Astrocyte of the cerebellum (primary cell): ENCODE results near the gene SORCS2.

Experiments
- DNase-seq: peaks from one replicate; pipeline ENCODE4 v3.0.0-alpha.2; 2011; ENCODE audit warnings: low read depth
- H3K4me3 ChIP-seq: 2 replicates; pipeline ENCODE4 v1.5.1; 2011; ENCODE audit warnings: mild to moderate bottlenecking, low read depth, low read length, moderate library complexity
- CTCF ChIP-seq: IDR thresholded peaks from 2 replicates; pipeline ENCODE4 v1.5.1; 2012; ENCODE audit warnings: low read length, low read depth, moderate library complexity, mild to moderate bottlenecking; ENCODE audit errors: missing control alignments
- in situ Hi-C: cut with HindIII; loops from 2 replicates; pipeline ENCODE4 v1.10.0; 2017; ENCODE audit warnings: low sequenced_read_pairs

SORCS2 gene

GRCh38 chr4:7642741-7643458 is 450.6 kb downstream of the SORCS2 start:
- no peak for TF ChIP-seq CTCF
- in situ Hi-C loops = no loop called here
- H3K4me3 ChIP-seq = no peak overlapping the region
- no peak for DNase-seq

- in situ Hi-C loops = no loop called here
- H3K4me3 ChIP-seq = no peak overlapping the region
- DNase-seq = no peak
- no peak for TF ChIP-seq CTCF
Observed at GRCh38 chr4:7645158-7645557, 452.8 kb downstream of the SORCS2 start.

- in situ Hi-C loops = no loop called here
Observed at GRCh38 chr4:7645956-7646355, 453.6 kb downstream of the SORCS2 start.

GRCh38 chr4:7646384-7647061 is 454.2 kb downstream of the SORCS2 start:
- H3K4me3 ChIP-seq = no peak overlapping the region
- TF ChIP-seq CTCF = no peak
- in situ Hi-C loops = no loop called here
- DNase-seq = no peak

More at GRCh38 chr4:7645956-7646355, 453.6 kb downstream of the SORCS2 start:
- no peak for DNase-seq
- no peak for TF ChIP-seq CTCF
- H3K4me3 ChIP-seq = no peak overlapping the region

GRCh38 chr4:7647186-7647585 is 454.8 kb downstream of the SORCS2 start:
- DNase-seq = no peak
- no peak overlapping the region for H3K4me3 ChIP-seq
- TF ChIP-seq CTCF = no peak
- in situ Hi-C loops = no loop called here

GRCh38 chr4:7647600-7648543 is 455.5 kb downstream of the SORCS2 start:
- H3K4me3 ChIP-seq = no peak overlapping the region
- TF ChIP-seq CTCF = no peak
- in situ Hi-C loops = no loop called here
- DNase-seq = no peak
